ENCODE data around the gene IRS2.

- no peak for TF ChIP-seq GATA2 (IDR thresholded peaks at IDR 0.05; ENCODE audit: low read depth, low read length)
- no peak for TF ChIP-seq GATA3 (IDR thresholded peaks at IDR 0.05; ENCODE audit: low read depth, low read length)
Measured at GRCh38 chr13:109792416-109793059, 6.2 kb upstream of the IRS2 start.
